H1 (cell line): ENCODE results near the gene TOR1A.

ENCODE experiments used
- CEBPB ChIP-seq: IDR thresholded peaks from 2 replicates; pipeline ENCODE4 v1.6.1; 2012; ENCODE audit warnings: low read depth, low read length
- EZH2 ChIP-seq: fragments of 200-600 bp; sonication (generic); IDR thresholded peaks from 2 replicates; pipeline ENCODE4 v1.7.1; 2012; ENCODE audit warnings: low read depth, mild to moderate bottlenecking, moderate library complexity, low read length, inconsistent platforms; ENCODE audit not compliant: severe bottlenecking
- JUND ChIP-seq: IDR thresholded peaks from 2 replicates; pipeline ENCODE4 v1.6.1; 2011; ENCODE audit warnings: mild to moderate bottlenecking, improper control_type of control experiment, low read length
- POLR2A ChIP-seq, 2 experiments: IDR thresholded peaks; 1 replicate in 1 of 2; 2 replicates in 1 of 2; pipeline ENCODE4 v1.6.1; 2011; ENCODE audit warnings: low read depth in 2 of 2, low read length in 2 of 2, mild to moderate bottlenecking in 2 of 2; ENCODE audit errors: control extremely low read depth in 1 of 2
- POLR2AphosphoS5 ChIP-seq: IDR thresholded peaks from 2 replicates; pipeline ENCODE4 v1.6.1; 2011; ENCODE audit warnings: low read depth, low read length
- RFX5 ChIP-seq: IDR thresholded peaks from 2 replicates; pipeline ENCODE4 v1.6.1; 2011; ENCODE audit warnings: low read depth, low read length, improper control_type of control experiment, borderline replicate concordance
- SIN3A ChIP-seq, 2 experiments: IDR thresholded peaks in 1 of 2; conservative IDR thresholded peaks in 1 of 2; 2 replicates each; pipeline ENCODE4 v1.6.1; 2011 to 2012; ENCODE audit warnings: low read length in 2 of 2, improper control_type of control experiment in 1 of 2, low read depth in 1 of 2, mild to moderate bottlenecking in 1 of 2
- TAF1 ChIP-seq: IDR thresholded peaks from 2 replicates; pipeline ENCODE4 v1.6.1; 2011; ENCODE audit warnings: mild to moderate bottlenecking, low read depth, low read length
- TBP ChIP-seq: IDR thresholded peaks from 2 replicates; pipeline ENCODE4 v1.6.1; 2011; ENCODE audit warnings: low read depth, low read length, improper control_type of control experiment
- TF ChIP-seq, protein P1 (sequence below), 3 experiments: IDR thresholded peaks; 1 replicate in 2 of 3; 2 replicates in 1 of 3; pipeline versions ENCODE4 v1.5.1 to v1.6.1; 2011; ENCODE audit warnings: low read length in 3 of 3, mild to moderate bottlenecking in 3 of 3, inconsistent platforms in 2 of 3, low read depth in 1 of 3, moderate library complexity in 1 of 3; ENCODE audit not compliant: insufficient read depth in 1 of 3; ENCODE audit errors: control extremely low read depth in 1 of 3
- TF ChIP-seq, protein P2 (sequence below): IDR thresholded peaks from 2 replicates; pipeline ENCODE4 v1.6.1; 2011; ENCODE audit warnings: low read length, improper control_type of control experiment

DNA sequence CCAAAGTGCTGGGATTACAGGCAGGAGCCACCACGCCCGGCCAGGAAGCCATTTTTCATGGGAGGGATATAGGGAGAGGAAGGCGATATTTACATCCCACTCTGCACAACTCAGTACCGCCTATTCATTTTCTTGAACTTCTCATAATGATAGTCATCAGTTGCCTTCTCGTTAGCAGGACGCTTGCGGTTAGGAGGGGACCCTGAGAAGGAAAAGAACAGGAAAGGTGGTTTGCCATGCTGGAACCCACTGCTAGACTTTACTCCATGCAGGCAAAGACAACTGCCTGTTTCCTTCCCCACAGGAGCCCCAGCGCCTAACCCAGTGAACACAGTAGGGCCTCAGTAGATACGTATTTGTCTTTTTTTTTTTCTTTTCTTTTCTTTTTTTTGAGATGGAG is 4.1 kb upstream of the TOR1A start:
- TF ChIP-seq, protein P1, sequence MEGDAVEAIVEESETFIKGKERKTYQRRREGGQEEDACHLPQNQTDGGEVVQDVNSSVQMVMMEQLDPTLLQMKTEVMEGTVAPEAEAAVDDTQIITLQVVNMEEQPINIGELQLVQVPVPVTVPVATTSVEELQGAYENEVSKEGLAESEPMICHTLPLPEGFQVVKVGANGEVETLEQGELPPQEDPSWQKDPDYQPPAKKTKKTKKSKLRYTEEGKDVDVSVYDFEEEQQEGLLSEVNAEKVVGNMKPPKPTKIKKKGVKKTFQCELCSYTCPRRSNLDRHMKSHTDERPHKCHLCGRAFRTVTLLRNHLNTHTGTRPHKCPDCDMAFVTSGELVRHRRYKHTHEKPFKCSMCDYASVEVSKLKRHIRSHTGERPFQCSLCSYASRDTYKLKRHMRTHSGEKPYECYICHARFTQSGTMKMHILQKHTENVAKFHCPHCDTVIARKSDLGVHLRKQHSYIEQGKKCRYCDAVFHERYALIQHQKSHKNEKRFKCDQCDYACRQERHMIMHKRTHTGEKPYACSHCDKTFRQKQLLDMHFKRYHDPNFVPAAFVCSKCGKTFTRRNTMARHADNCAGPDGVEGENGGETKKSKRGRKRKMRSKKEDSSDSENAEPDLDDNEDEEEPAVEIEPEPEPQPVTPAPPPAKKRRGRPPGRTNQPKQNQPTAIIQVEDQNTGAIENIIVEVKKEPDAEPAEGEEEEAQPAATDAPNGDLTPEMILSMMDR (IDR thresholded peaks at IDR 0.05; ENCODE audit: control extremely low read depth in 1 of 3, insufficient read depth in 1 of 3, low read depth in 1 of 3, low read length in 3 of 3) = no peak
- TF ChIP-seq RFX5 (no peak), TAF1 (no peak), POLR2A (IDR thresholded peaks at IDR 0.05; ENCODE audit: control extremely low read depth in 1 of 2, low read depth in 2 of 2, low read length in 2 of 2) (no peak), JUND (no peak), SIN3A (conservative IDR thresholded peaks at IDR 0.05 in 1 of 2, IDR thresholded peaks at IDR 0.05 in 1 of 2; ENCODE audit: low read depth in 1 of 2, low read length in 2 of 2) (no peak), TBP (no peak), EZH2 (no peak), CEBPB (no peak), POLR2AphosphoS5 (no peak)
- TF ChIP-seq, protein P2, sequence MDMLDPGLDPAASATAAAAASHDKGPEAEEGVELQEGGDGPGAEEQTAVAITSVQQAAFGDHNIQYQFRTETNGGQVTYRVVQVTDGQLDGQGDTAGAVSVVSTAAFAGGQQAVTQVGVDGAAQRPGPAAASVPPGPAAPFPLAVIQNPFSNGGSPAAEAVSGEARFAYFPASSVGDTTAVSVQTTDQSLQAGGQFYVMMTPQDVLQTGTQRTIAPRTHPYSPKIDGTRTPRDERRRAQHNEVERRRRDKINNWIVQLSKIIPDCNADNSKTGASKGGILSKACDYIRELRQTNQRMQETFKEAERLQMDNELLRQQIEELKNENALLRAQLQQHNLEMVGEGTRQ = no peak
